NK-92 (cell line): ENCODE measurements around the gene CHKB.

ENCODE experiments used
- DNase-seq: peaks from one replicate; lab custom pipeline; 2025; ENCODE audit not compliant: unreplicated experiment; lab: John Stamatoyannopoulos, UW

The CHKB gene

GRCh38 chr22:50531546-50531961 lies 51.1 kb downstream of the CHKB start:
- DNase-seq: no peak

- DNase-seq: no peak
Measured at GRCh38 chr22:50530877-50531545, 51.6 kb downstream of the CHKB start.

DNA sequence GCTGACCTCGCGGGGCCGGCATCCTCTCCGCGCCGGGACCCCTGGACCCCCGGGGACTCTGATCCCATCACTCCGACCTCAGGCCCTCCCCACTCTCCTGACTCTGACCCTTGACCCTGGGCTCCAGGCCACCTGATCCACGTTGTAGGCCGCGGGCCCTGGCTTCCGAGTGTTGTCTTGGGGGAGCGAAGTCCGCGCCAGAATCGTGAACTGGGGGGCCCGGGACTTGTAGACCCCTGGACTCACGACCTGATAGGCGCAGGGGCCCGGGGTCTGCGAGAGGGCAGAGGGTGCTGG lies 52.1 kb downstream of the CHKB start:
- no peak for DNase-seq

DNA sequence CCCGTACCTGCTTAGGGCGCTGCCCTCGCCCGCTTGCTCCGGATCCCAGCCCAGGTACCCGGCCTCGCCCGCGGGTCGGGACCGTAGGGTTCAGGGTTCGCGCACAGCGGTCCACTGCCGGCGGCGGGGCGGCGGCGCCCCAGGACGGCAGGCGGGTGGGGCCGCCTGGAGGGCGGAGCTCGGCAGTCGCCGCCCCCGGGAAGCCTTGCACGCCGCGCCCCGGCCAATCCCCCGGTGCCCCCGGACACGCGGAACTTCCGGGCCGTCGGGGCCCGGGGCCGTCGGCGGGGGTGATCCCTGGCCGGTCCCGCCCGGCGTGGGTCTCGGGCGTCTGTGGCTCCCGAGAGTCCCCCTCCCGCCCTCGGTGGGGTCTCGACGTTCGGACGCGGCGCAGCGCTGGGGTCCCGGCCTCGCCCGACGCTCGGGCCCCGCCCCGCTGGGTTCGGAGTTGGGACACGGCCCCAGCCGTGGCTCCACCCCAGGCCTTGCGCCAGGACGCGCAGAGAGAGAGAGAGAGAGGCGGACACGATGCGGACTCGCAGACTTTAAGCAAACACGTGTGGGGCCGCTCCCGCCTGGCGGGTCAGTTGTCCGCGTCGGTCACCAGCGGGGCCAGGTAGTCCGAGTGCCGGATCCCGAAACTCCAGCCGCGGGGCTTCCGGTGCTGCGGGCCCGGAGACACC lies 52.6 kb downstream of the CHKB start, which contains the start of gene TYMP:
Gene TYMP, minus strand, starts transcription at position 116 of the 683 bp plus-strand sequence. CDS start 303 bp downstream, outside the sequence.
- DNase-seq: no peak

DNA sequence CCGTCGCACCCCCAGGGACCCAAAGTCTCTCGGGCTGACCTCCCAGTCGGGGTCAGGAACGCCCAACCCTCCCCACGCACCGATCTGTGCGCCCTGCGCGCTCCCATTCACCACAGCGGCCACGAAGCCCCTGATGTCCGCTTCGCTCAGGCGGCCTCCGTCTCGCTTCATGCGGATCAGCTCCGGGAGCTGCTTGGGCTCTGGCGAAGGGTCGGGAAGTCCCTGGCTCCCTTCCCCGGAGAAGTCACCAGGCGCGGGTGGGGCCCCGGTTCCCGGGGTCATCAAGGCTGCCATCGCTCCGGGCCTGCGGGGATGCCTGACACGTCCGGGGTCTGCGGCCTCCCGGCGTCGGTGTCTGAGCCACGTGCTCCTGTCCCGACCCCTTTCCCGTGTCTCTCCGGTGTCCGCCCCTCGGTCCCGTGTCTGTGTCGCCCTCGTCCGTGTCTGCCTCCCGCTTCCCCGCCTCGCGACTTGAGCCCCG lies 53.2 kb downstream of the CHKB start:
- DNase-seq: no peak
